HL-60/S4 treated with phorbol 12-myristate 13-acetate at 8.2 ng/mL for 4 days and 3 days (cell line): ENCODE measurements around the gene SPTA1.

Experiments used
- in situ Hi-C: fragments of 300-500 bp; cut with MboI; formaldehyde crosslinking; loops from 2 replicates; pipeline ENCODE4 v1.15.0; 2022; ENCODE audit warnings: low sequenced_read_pairs

The SPTA1 gene

GRCh38 chr1:158687037-158687436 is 522 bp upstream of the SPTA1 start:
- in situ Hi-C loops, result no loop called here

GRCh38 chr1:158685085-158685484 is 1.4 kb downstream of the SPTA1 start:
- in situ Hi-C loops, result no loop called here

GRCh38 chr1:158681606-158682005 is 4.9 kb downstream of the SPTA1 start:
- in situ Hi-C loops, result no loop called here

GRCh38 chr1:158679289-158679688 is 7.2 kb downstream of the SPTA1 start:
- in situ Hi-C loops, result no loop called here

GRCh38 chr1:158675563-158676323 is 10.8 kb downstream of the SPTA1 start:
- in situ Hi-C loops, result no loop called here

- in situ Hi-C loops, result no loop called here
These were observed 12.2 kb downstream of the SPTA1 start for GRCh38 chr1:158674302-158674701.

GRCh38 chr1:158666037-158666436 is 20.5 kb downstream of the SPTA1 start:
- in situ Hi-C loops, result no loop called here

GRCh38 chr1:158654571-158654970 is 31.9 kb downstream of the SPTA1 start:
- in situ Hi-C loops, result no loop called here

- in situ Hi-C loops, result no loop called here
These were observed 32.4 kb downstream of the SPTA1 start for GRCh38 chr1:158654086-158654485.

GRCh38 chr1:158652721-158653334 is 33.7 kb downstream of the SPTA1 start:
- in situ Hi-C loops, result no loop called here

GRCh38 chr1:158649052-158649451 is 37.5 kb downstream of the SPTA1 start:
- in situ Hi-C loops, result no loop called here

GRCh38 chr1:158646465-158646864 is 40.0 kb downstream of the SPTA1 start:
- in situ Hi-C loops, result no loop called here

- in situ Hi-C loops, result no loop called here
These were observed 42.1 kb downstream of the SPTA1 start for GRCh38 chr1:158644449-158644848.

GRCh38 chr1:158638904-158639303 is 47.6 kb downstream of the SPTA1 start:
- in situ Hi-C loops, result no loop called here

GRCh38 chr1:158638146-158638545 is 48.4 kb downstream of the SPTA1 start:
- in situ Hi-C loops, result no loop called here

GRCh38 chr1:158613764-158614163 is 72.8 kb downstream of the SPTA1 start:
- in situ Hi-C loops, result no loop called here

- in situ Hi-C loops, result no loop called here
These were observed 74.6 kb downstream of the SPTA1 start for GRCh38 chr1:158611916-158612315.

GRCh38 chr1:158607296-158607695 is 79.2 kb downstream of the SPTA1 start:
- in situ Hi-C loops, result no loop called here

GRCh38 chr1:158604968-158605367 is 81.5 kb downstream of the SPTA1 start, which contains the start of gene OR10Z1:
Gene OR10Z1, plus strand, starts transcription at chr1:158605268. Its CDS starts 1,171 bp downstream, at chr1:158606439.
- in situ Hi-C loops, result no loop called here

GRCh38 chr1:158600735-158601134 is 85.8 kb downstream of the SPTA1 start:
- in situ Hi-C loops, result no loop called here

- in situ Hi-C loops, result no loop called here
These were observed 99.6 kb downstream of the SPTA1 start for GRCh38 chr1:158586942-158587341.

- in situ Hi-C loops, result no loop called here
These were observed 102.6 kb downstream of the SPTA1 start for GRCh38 chr1:158583962-158584361.
